HTR-8/SVneo (cell line): ENCODE results near the gene CROCC2.

Source experiments
- DNase-seq: peaks from one replicate; pipeline ENCODE4 v3.0.0; 2011; ENCODE audit warnings: low spot score, mixed read lengths; ENCODE audit not compliant: insufficient read length
- FAIRE-seq: peaks from 2 replicates; lab custom pipeline; 2011; peaks lifted over from hg19 to GRCh38; lab: Jason Lieb, UNC

The CROCC2 gene

GRCh38 chr2:240906141-240906910, at the start of gene CROCC2:
Gene CROCC2 (plus strand): TSS chr2:240906336. CDS start chr2:240906514, 178 bp downstream.
- FAIRE-seq (no peak), DNase-seq (no peak)

GRCh38 chr2:240857039-240858008, 48.8 kb upstream of the CROCC2 start:
- DNase-seq (no peak), FAIRE-seq (no peak)

GRCh38 chr2:240858321-240858720, 47.8 kb upstream of the CROCC2 start:
- FAIRE-seq (no peak), DNase-seq (no peak)

- no peak for FAIRE-seq
- DNase-seq, result no peak
Observed at GRCh38 chr2:240858871-240859270, 47.3 kb upstream of the CROCC2 start.

- DNase-seq (no peak), FAIRE-seq (no peak)
Observed at GRCh38 chr2:240861547-240861946, 44.6 kb upstream of the CROCC2 start.

- FAIRE-seq (no peak), DNase-seq (no peak)
Observed at GRCh38 chr2:240864475-240864874, 41.7 kb upstream of the CROCC2 start.

- DNase-seq, result no peak
- FAIRE-seq, result no peak
Observed at GRCh38 chr2:240865391-240865790, 40.7 kb upstream of the CROCC2 start.

GRCh38 chr2:240868286-240869108, 37.6 kb upstream of the CROCC2 start, which contains the start of gene AGXT:
Gene AGXT (plus strand): TSS chr2:240868824. CDS start chr2:240868866, 42 bp downstream.
- FAIRE-seq, result no peak

GRCh38 chr2:240869109-240869955, 36.8 kb upstream of the CROCC2 start:
- DNase-seq (no peak), FAIRE-seq (no peak)

More at GRCh38 chr2:240868286-240869108, 37.6 kb upstream of the CROCC2 start, which contains the start of gene AGXT:
- DNase-seq, result no peak

- no peak for DNase-seq
- FAIRE-seq, result no peak
Observed at GRCh38 chr2:240869956-240870875, 35.9 kb upstream of the CROCC2 start.

GRCh38 chr2:240871071-240871958, 34.8 kb upstream of the CROCC2 start:
- DNase-seq, result no peak
- no peak for FAIRE-seq

- DNase-seq (no peak), FAIRE-seq (no peak)
Observed at GRCh38 chr2:240872317-240873097, 33.6 kb upstream of the CROCC2 start.

GRCh38 chr2:240873098-240873788, 32.9 kb upstream of the CROCC2 start:
- DNase-seq (no peak), FAIRE-seq (no peak)

- FAIRE-seq (no peak), DNase-seq (no peak)
Observed at GRCh38 chr2:240873805-240874714, 32.1 kb upstream of the CROCC2 start.

GRCh38 chr2:240874715-240875227, 31.4 kb upstream of the CROCC2 start:
- no peak for DNase-seq
- no peak for FAIRE-seq
